GM03348 (cell line): Measurements from ENCODE around the gene PKD1.

Experiments used
- DNase-seq: peaks from one replicate; pipeline ENCODE4 v3.0.0; 2012; ENCODE audit warnings: low spot score

The PKD1 gene

GRCh38 chr16:2087748-2088631 is 47.7 kb downstream of the PKD1 start:
- no peak for DNase-seq

GRCh38 chr16:2086812-2087747 is 48.6 kb downstream of the PKD1 start:
- no peak for DNase-seq

DNA sequence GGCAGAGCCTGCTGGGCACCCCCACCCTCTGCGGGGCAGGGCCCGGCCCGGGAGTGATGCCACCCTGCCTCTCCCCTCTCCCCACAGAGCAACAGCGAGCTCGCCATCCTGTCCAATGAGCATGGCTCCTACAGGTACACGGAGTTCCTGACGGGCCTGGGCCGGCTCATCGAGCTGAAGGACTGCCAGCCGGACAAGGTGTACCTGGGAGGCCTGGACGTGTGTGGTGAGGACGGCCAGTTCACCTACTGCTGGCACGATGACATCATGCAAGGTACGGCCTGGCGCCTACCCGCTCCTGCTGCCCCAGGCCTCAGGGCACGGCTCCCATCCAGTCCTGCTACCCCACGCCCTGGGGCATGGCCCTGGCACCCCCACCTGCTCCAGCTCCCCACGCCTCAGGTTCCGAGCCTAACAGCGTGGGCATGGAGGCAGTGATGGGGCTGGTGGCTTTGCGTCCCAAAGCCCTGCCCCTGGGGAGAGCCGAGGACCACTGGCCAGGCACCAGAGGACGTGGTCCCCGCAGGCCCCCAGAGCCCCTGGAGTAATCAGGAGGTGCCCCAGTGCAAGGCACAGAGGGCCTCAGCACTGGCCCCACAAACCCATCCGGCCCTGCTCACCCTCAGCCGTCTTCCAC is 49.5 kb downstream of the PKD1 start:
- no peak for DNase-seq

DNA sequence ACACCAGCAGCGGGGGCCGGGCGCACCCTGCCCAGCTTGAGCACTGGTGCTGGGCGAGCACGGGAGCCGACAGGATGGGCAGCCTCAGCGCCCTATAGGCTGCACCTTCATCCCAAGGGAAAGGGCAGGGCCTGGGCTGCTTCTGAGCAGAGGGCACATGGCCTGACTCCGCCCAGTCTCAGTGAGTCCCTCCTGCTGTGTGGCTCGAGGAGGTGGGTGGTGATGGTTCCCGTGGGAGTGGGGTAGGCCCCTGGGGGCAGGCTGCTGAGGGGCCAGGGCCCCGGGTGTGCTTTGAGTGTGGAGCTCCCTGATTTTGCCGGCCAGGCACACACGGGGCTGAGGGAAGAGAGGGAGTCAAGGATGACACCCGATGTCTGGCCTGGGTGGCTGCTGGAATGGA is 50.0 kb downstream of the PKD1 start:
- peak; percentile 75 for DNase-seq

GRCh38 chr16:2084895-2085625 is 50.6 kb downstream of the PKD1 start:
- DNase-seq: no peak

DNA sequence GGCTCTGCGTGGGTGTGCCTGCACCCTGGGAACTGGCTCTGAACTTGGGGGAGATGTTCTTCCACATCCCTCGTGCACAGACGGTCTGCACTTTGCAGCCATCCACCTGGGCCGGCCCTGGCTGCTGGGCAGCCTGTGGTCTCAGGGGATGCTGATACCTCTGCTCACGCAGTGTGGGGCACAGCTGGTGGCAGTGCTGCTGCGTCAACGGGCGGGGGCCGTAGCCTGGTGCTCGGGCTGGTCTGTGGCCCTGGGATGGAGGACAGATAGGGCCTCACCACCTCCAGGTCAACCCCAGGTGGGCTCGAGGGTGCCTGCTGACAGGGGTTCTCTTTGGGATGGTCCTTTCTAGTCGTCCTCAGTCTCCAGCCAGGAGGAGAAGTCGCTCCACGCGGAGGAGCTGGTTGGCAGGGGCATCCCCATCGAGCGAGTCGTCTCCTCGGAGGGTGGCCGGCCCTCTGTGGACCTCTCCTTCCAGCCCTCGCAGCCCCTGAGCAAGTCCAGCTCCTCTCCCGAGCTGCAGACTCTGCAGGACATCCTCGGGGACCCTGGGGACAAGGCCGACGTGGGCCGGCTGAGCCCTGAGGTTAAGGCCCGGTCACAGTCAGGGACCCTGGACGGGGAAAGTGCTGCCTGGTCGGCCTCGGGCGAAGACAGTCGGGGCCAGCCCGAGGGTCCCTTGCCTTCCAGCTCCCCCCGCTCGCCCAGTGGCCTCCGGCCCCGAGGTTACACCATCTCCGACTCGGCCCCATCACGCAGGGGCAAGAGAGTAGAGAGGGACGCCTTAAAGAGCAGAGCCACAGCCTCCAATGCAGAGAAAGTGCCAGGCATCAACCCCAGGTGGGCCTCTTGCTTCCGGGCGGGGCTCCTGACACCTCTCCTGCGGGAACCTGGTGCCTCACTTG is 51.6 kb downstream of the PKD1 start:
- no peak for DNase-seq

DNA sequence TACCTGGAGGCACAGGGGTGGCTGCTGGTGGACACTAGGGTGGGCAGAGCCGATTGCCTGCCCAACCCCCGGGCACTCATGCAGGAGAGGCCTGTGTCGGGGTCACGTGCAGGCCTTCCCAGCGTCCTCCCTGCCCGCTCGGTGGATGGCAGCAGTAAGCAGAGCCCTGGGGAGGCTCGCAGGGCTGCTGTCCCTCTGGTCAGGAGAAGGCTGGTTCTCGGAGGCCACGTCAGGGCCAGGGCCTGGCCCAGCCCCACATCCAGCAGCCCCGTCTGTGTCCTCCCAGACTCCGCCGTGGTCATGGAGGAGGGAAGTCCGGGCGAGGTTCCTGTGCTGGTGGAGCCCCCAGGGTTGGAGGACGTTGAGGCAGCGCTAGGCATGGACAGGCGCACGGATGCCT is 52.3 kb downstream of the PKD1 start:
- DNase-seq: no peak

GRCh38 chr16:2082983-2083364 is 52.7 kb downstream of the PKD1 start:
- no peak for DNase-seq

DNA sequence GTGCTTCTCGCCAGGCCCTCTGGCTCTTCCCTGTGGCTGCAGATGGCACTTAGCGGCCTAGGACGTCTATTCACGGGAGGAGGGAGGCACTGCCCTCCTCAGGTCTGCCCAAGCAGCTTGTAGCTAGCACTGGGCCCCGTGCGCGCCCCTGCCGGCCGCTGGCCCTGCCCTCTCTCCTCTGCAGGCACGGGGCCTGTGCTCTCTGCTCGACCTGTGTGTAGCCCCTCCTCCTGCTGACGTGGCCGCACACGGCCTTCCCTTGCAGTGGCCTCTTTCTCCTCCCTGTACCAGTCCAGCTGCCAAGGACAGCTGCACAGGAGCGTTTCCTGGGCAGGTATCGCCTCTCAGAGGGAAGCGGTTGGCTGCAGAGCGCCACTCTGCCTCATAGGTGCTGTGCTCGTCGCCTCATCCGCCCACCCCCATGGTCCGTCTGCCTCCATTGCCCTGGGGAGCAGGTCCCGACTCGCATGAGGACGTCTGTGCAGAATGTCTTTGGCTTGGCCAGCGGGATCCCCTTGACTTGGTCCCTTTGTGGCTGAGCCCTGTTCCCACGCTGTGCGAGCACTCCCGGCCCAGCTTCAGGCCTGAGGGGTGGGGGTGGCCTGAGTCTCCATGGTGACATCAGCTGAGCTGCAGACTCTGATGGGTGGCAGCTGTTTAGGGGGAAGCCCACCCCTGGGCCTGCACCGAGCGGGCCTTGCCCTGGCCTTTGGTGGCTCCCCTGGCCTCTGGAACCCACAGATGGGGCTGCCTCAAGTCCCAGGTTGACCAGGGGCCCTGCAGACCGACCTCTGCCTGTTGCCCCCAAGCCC is 53.3 kb downstream of the PKD1 start:
- DNase-seq: no peak

DNA sequence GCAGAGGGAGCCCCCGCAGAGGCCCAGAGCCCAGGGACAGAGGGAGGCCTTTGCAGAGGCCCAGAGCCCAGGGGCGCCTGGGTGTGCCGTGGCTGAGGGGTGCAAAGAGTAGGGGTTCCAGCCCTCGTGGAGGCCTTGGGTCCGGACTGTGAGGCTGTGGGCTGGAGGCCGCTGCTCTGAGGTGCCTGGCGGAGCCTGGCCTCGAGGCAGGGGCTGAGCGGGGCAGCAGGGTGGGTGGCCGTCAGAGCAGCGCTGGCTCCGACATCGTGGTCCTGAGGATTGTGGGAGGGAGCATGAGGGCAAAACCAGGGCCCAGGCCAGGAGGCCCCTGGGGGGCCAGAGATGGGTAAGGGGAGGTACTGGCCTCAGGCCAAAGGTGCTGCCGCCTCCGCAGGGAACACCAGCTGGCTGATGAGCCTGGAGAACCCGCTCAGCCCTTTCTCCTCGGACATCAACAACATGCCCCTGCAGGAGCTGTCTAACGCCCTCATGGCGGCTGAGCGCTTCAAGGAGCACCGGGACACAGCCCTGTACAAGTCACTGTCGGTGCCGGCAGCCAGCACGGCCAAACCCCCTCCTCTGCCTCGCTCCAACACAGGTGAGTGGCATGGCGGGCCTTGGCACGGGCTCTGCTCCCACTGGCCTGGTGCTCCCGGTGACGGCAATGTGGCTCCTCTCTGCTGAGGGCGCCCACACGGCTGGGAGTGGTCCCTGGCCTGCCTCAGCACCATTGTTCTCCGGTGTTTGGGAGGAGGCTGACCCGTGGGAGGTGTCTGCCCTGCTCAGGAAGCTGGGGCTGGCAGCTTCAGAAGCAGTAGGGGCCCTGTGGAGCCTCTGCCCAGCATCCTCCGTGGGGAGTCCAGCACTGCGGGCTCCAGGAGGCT is 54.3 kb downstream of the PKD1 start:
- no peak for DNase-seq

- DNase-seq: no peak
These were observed 55.7 kb downstream of the PKD1 start for GRCh38 chr16:2079991-2080390.

- DNase-seq: no peak
These were observed 56.3 kb downstream of the PKD1 start for GRCh38 chr16:2079311-2079800.

GRCh38 chr16:2078691-2079090 is 57.0 kb downstream of the PKD1 start:
- no peak for DNase-seq

DNA sequence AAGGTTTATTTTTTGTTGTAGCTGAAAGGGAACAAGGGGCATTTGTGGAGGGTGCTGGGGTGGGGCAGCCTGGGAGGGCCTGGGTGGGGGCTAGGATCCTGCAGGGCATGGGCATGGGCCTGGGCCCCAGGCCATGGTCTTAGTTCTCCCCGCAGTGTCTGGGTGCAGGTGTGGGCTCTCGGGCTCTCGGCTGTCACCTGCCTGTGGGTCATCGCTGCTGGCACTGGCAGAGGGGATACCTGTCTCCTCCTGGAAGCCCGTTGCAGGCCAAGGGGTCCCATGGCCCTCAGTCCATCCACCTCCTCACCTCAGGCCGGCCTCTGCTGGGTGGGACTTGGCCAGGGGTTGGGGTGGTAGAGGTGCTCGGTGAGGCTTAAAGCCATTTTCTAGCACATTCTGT is 57.6 kb downstream of the PKD1 start:
- DNase-seq: no peak

GRCh38 chr16:2077696-2078095 is 58.0 kb downstream of the PKD1 start:
- no peak for DNase-seq

GRCh38 chr16:2077016-2077415 is 58.7 kb downstream of the PKD1 start:
- no peak for DNase-seq

DNA sequence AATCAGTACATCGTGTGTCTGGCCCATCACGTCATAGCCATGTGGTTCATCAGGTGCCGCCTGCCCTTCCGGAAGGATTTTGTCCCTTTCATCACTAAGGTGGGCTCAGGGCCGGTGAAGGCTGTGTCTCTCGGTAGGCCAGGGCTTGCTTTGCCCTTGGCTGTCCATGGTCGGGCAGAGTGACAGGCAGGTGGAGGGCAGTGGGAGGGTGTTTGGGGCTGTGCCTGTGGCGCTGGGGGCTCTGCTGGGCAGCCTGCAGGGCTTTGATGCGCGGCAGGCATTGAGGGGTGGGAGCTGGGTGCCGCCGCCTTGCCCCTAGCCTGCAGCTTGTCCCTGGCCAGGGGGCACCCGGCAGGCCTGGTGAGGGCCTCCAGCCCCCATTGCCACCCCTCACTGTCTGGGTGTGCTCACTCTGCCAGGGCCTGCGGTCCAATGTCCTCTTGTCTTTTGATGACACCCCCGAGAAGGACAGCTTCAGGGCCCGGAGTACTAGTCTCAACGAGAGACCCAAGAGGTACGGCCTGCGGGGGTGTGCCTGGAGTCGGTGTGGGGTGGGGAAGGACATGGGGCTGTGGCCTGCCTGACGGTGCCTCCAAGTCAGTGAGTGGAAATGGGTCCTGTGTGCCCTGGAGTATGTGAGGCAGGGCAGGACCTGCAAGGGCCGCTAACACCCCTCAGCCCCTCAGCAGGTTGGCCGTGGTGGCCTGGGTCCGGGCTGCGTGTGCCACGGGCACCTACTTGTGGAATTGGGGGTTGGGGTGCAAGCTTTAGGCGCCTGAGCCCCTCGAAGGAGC is 59.4 kb downstream of the PKD1 start:
- DNase-seq: no peak

DNA sequence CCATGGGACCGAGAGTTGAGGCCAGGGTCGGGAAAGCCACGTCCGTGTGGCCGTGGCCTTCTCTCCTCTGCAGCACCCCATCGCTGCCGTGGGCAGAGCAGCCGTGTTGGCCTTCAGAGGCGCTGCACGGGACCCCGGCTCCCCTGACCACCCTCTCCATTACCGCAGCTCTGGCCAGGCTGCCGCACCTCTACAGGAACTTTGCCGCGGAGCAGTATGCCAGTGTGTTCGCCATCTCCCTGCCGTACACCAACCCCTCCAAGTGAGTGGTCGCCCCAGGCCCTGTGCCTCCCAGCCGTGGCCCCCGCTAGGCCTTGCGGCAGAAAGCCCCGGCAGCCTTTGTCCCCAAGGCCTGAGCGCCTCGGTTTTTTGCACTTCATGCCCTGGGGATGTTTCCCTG is 60.1 kb downstream of the PKD1 start:
- DNase-seq: no peak
